Lung (tissue), 12 donors: ENCODE results near the gene RAPGEF2. TPM values are rescaled to one million over a fixed set of nuclear protein-coding genes. Genes with fewer than 3 reads are reported as not detected.

Experiments used
- ATAC-seq: fragments of 200-7000 bp; cut with Tn5 transposase; one replicate; pipeline ENCODE4 v1.9.1; 2020; ENCODE audit warnings: moderate number of reproducible peaks; ENCODE audit not compliant: insufficient read depth, low FRiP score
- DNase-seq, 3 donors: peaks; one replicate each; pipeline ENCODE4 v3.0.0-alpha.2; 2013 to 2017
- H3K27ac ChIP-seq, 2 donors: one replicate each; pipeline ENCODE4 v1.5.1; 2013; ENCODE audit warnings: mild to moderate bottlenecking in 2 of 2, moderate library complexity in 2 of 2, control low read depth in 1 of 2, inconsistent platforms in 1 of 2, low read depth in 1 of 2, low read length in 1 of 2
- H3K27me3 ChIP-seq, 3 donors: one replicate each; pipeline ENCODE4 v1.5.1; 2013; ENCODE audit warnings: low read length in 2 of 3; ENCODE audit not compliant: control insufficient read depth in 3 of 3, insufficient read depth in 3 of 3
- H3K36me3 ChIP-seq, 4 donors: one replicate each; pipeline ENCODE4 v1.5.1; 2013; ENCODE audit warnings: low read length in 4 of 4, mild to moderate bottlenecking in 1 of 4, moderate library complexity in 1 of 4; ENCODE audit not compliant: control insufficient read depth in 4 of 4, insufficient read depth in 4 of 4
- H3K4me1 ChIP-seq, 5 donors: one replicate each; pipeline ENCODE4 v1.5.1; 2013; ENCODE audit warnings: low read length in 5 of 5, mild to moderate bottlenecking in 2 of 5, moderate library complexity in 1 of 5; ENCODE audit not compliant: control insufficient read depth in 5 of 5, insufficient read depth in 5 of 5
- H3K4me3 ChIP-seq: one replicate; pipeline ENCODE4 v1.5.1; 2013; ENCODE audit warnings: mild to moderate bottlenecking, control low read depth, moderate library complexity
- H3K9ac ChIP-seq, 2 donors: one replicate each; pipeline ENCODE4 v1.5.1; 2013; ENCODE audit warnings: low read length in 2 of 2, control low read depth in 1 of 2; ENCODE audit not compliant: insufficient read depth in 1 of 2
- H3K9me3 ChIP-seq, 4 donors: one replicate each; pipeline ENCODE4 v1.5.1; 2013; ENCODE audit warnings: low read length in 3 of 4, mild to moderate bottlenecking in 1 of 4, moderate library complexity in 1 of 4; ENCODE audit not compliant: control insufficient read depth in 4 of 4, insufficient read depth in 3 of 4
- WGBS, 2 donors: extraction: QIAGEN DNeasy Blood & Tissue Kit; methylation state at CpG; one replicate each; pipeline ENCODE4 v1.1.7; 2013; 5-methylcytosine and 5-hydroxymethylcytosine counted together
- polyA plus RNA-seq, 2 donors: library from polyadenylated mRNA; stranded (reverse); fragments of 200-250 nt; gene quantifications; one replicate each; pipeline ENCODE4 v1.2.1, GENCODE V29; 2013
- total RNA-seq, 2 donors: library from RNA; depleted of rRNA in 1 of 2; stranded (reverse); fragments of >200 nt in 1 of 2; gene quantifications; one replicate each; pipeline ENCODE4 v1.2.1, GENCODE V29; 2014 to 2021
- TF ChIP-seq, protein P1 (sequence below): IDR thresholded peaks from 2 replicates; pipeline ENCODE4 v1.5.1; 2012; ENCODE audit warnings: mild to moderate bottlenecking; ENCODE audit errors: control extremely low read depth, extremely low read depth
- donor health status: control.
- donor health status: control.
- donor health status: Bipolar disorder and iron deficiency.
- donor health status: healthy.
- donor health status: DM: yes; HTN: yes; CAD: no.

Gene RAPGEF2
- total and polyA plus RNA-seq, 4 donors = 8.6 to 88.7 (median 32.2) TPM

DNA sequence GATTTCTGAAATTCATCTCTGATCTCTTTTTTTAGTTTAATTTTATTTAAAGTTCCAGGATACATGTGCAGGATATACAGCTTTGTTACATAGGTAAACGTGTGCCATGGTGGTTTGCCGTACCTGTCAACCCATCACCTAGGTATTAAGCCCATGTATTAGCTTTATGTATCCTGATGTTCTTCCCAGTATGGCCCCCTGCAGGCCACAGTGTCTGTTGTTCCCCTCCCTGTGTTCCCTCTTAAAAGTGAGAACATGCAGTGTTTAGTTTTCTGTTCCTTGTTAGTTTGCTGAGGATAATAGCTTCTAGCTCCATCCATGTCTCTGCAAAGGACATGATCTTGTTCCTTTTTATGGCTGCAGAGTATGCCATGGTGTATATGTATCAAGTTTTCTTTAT is 153.2 kb downstream of the RAPGEF2 start:
- ATAC-seq = no peak
- 95 to 96% methylated on average over 2 of the region's 2 CpGs for WGBS, 2 donors
- no peak overlapping the region for H3K9ac ChIP-seq

DNA sequence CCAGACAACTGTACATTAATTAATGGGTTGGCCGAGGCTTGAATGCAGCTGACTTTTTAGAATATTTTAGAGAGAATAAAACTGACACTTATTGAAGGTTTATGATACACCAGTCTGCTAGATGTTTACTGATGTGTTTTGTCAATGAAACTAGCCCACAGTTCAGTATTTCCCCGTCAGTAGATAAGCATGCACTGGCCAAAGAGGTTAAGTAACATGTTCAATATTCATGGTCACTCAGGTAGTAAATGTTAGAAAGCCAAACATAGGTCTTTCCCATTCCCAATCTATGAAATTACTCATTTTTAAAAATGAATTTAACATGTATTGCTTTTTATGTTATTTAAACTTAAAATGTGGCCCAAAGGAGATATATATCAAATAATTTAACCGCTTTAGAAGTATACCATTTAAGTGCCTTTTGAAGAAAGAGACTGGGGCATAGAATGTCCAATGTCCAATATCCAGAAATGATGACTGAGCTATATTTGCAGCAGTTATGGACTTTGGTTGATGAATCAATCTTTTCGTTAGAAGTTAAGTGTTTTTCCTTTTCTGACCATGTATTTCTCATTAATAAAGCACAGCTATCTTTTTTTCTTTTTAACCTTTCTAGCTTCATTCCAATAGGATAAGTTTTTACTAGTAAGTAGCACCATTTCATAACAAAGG is 156.1 kb downstream of the RAPGEF2 start:
- no peak overlapping the region for H3K4me3 ChIP-seq
- no peaks in the 10 kb centered on the region for H3K27me3 ChIP-seq
- no peaks in the 10 kb centered on the region for H3K9me3 ChIP-seq
- H3K4me1 ChIP-seq = peaks cover 0 to 12% (median 8%) of the 10 kb centered on the region in 5 donors
- DNase-seq (no peak), ATAC-seq (no peak)
- H3K27ac ChIP-seq = peak overlapping the region in 1 of 2 donors; percentile 33
- peaks cover 0 to 2% (median under 1%) of the 10 kb centered on the region in 4 donors for H3K36me3 ChIP-seq
- no peak overlapping the region for H3K9ac ChIP-seq
- WGBS, 2 donors = 94% methylated on average over 4 of the region's 4 CpGs
- TF ChIP-seq, protein P1, sequence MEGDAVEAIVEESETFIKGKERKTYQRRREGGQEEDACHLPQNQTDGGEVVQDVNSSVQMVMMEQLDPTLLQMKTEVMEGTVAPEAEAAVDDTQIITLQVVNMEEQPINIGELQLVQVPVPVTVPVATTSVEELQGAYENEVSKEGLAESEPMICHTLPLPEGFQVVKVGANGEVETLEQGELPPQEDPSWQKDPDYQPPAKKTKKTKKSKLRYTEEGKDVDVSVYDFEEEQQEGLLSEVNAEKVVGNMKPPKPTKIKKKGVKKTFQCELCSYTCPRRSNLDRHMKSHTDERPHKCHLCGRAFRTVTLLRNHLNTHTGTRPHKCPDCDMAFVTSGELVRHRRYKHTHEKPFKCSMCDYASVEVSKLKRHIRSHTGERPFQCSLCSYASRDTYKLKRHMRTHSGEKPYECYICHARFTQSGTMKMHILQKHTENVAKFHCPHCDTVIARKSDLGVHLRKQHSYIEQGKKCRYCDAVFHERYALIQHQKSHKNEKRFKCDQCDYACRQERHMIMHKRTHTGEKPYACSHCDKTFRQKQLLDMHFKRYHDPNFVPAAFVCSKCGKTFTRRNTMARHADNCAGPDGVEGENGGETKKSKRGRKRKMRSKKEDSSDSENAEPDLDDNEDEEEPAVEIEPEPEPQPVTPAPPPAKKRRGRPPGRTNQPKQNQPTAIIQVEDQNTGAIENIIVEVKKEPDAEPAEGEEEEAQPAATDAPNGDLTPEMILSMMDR = no peak

More for the DNA sequence above, 153.2 kb downstream of the RAPGEF2 start:
- Histone ChIP-seq H3K27ac (no peak overlapping the region), H3K36me3 (peaks cover 0 to 3% (median 1%) of the 10 kb centered on the region in 4 donors), H3K27me3 (no peaks in the 10 kb centered on the region), H3K4me1 (peaks cover 0 to 13% (median 3%) of the 10 kb centered on the region in 5 donors), H3K9me3 (no peaks in the 10 kb centered on the region), H3K4me3 (no peak overlapping the region)
- TF ChIP-seq, protein P1 = no peak
- no peak for DNase-seq

DNA sequence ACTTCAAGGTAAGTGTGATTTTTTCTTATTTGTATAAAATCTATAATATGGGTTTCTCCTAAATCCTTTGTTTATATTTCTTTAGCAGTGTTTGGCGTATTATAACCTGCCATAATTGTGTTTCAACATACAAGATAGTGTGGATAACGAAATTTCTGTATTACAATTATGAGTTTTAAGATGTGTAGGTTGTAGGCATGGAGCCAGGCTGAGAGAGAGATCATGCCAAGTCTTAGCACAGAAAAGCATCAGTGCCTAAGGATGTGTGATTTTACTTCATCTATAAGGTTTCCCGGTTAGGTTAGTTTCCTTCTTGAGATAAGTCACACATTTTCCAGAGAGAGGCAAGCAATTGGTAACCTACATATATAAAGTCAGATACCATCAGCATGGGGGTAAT is 161.2 kb downstream of the RAPGEF2 start:
- peaks cover 0 to 35% (median 15%) of the 10 kb centered on the region in 5 donors for H3K4me1 ChIP-seq
- no peak overlapping the region for H3K4me3 ChIP-seq
- peak in 1 of 3 donors; percentile 44 for DNase-seq
- no peak overlapping the region for H3K9ac ChIP-seq
- TF ChIP-seq, protein P1 = no peak
- no peak for ATAC-seq
- H3K27me3 ChIP-seq = no peaks in the 10 kb centered on the region
- WGBS, 2 donors = 96 to 97% methylated on average over 3 of the region's 3 CpGs
- H3K27ac ChIP-seq = no peak overlapping the region
- H3K36me3 ChIP-seq = peaks cover 0 to 2% (median 0%) of the 10 kb centered on the region in 4 donors
- no peaks in the 10 kb centered on the region for H3K9me3 ChIP-seq
